Liver (tissue), 9 donors: Measurements from ENCODE around the gene SNX13. TPM values are rescaled to one million over a fixed set of nuclear protein-coding genes. Genes with fewer than 3 reads are reported as not detected.

ENCODE experiments used
- DNase-seq: peaks from one replicate; pipeline ENCODE4 v3.0.0-alpha.2; 2017; ENCODE audit warnings: low spot score
- H3K27ac ChIP-seq, 2 donors: one replicate each; pipeline ENCODE4 v1.7.0; 2013; ENCODE audit warnings: inconsistent platforms in 2 of 2, low read length in 2 of 2, control low read depth in 1 of 2, low read depth in 1 of 2, mild to moderate bottlenecking in 1 of 2
- H3K27me3 ChIP-seq, 4 donors: one replicate each; pipeline versions ENCODE4 v1.6.1 to v1.7.0; 2013; ENCODE audit warnings: low read length in 3 of 4, inconsistent platforms in 1 of 4, mild to moderate bottlenecking in 1 of 4, moderate library complexity in 1 of 4; ENCODE audit not compliant: control insufficient read depth in 4 of 4, insufficient read depth in 4 of 4
- H3K36me3 ChIP-seq, 4 donors: one replicate each; pipeline versions ENCODE4 v1.6.1 to v1.7.0; 2013; ENCODE audit warnings: low read length in 3 of 4, mild to moderate bottlenecking in 3 of 4, low read depth in 1 of 4, moderate library complexity in 1 of 4; ENCODE audit not compliant: control insufficient read depth in 4 of 4, insufficient read depth in 3 of 4
- H3K4me1 ChIP-seq, 4 donors: one replicate each; pipeline versions ENCODE4 v1.6.1 to v1.7.0; 2013; ENCODE audit warnings: low read length in 3 of 4, mild to moderate bottlenecking in 3 of 4, moderate library complexity in 1 of 4; ENCODE audit not compliant: control insufficient read depth in 4 of 4, insufficient read depth in 4 of 4
- H3K4me3 ChIP-seq, 3 donors: one replicate each; pipeline versions ENCODE4 v1.6.1 to v1.7.0; 2013; ENCODE audit warnings: low read length in 3 of 3, control low read depth in 1 of 3, low read depth in 1 of 3, mild to moderate bottlenecking in 1 of 3
- H3K9ac ChIP-seq, 2 donors: one replicate each; pipeline ENCODE4 v1.7.0; 2013; ENCODE audit warnings: low read length in 2 of 2, mild to moderate bottlenecking in 2 of 2, moderate library complexity in 2 of 2, control low read depth in 1 of 2, low read depth in 1 of 2
- H3K9me3 ChIP-seq, 4 donors: one replicate each; pipeline versions ENCODE4 v1.6.1 to v1.7.0; 2013; ENCODE audit warnings: low read length in 3 of 4; ENCODE audit not compliant: control insufficient read depth in 4 of 4
- ATF3 ChIP-seq: IDR thresholded peaks from 2 replicates; pipeline ENCODE4 v1.6.1; 2016; ENCODE audit warnings: antibody characterized with exemption
- EGR1 ChIP-seq, 2 donors: IDR thresholded peaks; 2 replicates each; pipeline ENCODE4 v1.6.1; 2016 to 2018; ENCODE audit warnings: antibody characterized with exemption in 2 of 2, low read depth in 2 of 2
- FOXA1 ChIP-seq: IDR thresholded peaks from 2 replicates; pipeline ENCODE4 v1.6.1; 2016; ENCODE audit warnings: antibody characterized with exemption
- GABPA ChIP-seq, 2 donors: IDR thresholded peaks in 1 of 2; conservative IDR thresholded peaks in 1 of 2; 2 replicates each; pipeline ENCODE4 v1.6.1; 2016; ENCODE audit warnings: antibody characterized with exemption in 2 of 2, mild to moderate bottlenecking in 1 of 2, moderate library complexity in 1 of 2
- HNF4G ChIP-seq: IDR thresholded peaks from 2 replicates; pipeline ENCODE4 v1.6.1; 2016; ENCODE audit warnings: antibody characterized with exemption
- JUND ChIP-seq, 2 donors: IDR thresholded peaks; 2 replicates each; pipeline ENCODE4 v1.6.1; 2016; ENCODE audit warnings: antibody characterized with exemption in 2 of 2
- NR2F2 ChIP-seq: IDR thresholded peaks from 2 replicates; pipeline ENCODE4 v1.6.1; 2016; ENCODE audit warnings: antibody characterized with exemption
- RAD21 ChIP-seq, 2 donors: IDR thresholded peaks; 2 replicates each; pipeline ENCODE4 v1.6.1; 2016; ENCODE audit warnings: antibody characterized with exemption in 2 of 2, mild to moderate bottlenecking in 2 of 2
- RXRA ChIP-seq, 2 donors: IDR thresholded peaks; 2 replicates each; pipeline ENCODE4 v1.6.1; 2017 to 2018; ENCODE audit warnings: antibody characterized with exemption in 2 of 2, mild to moderate bottlenecking in 1 of 2
- SP1 ChIP-seq: IDR thresholded peaks from 2 replicates; pipeline ENCODE4 v1.6.1; 2018; ENCODE audit warnings: antibody characterized with exemption, mild to moderate bottlenecking
- TAF1 ChIP-seq: conservative IDR thresholded peaks from 2 replicates; pipeline ENCODE4 v1.6.1; 2016; ENCODE audit warnings: antibody characterized with exemption, mild to moderate bottlenecking
- YY1 ChIP-seq: IDR thresholded peaks from 2 replicates; pipeline ENCODE4 v1.6.1; 2016; ENCODE audit warnings: antibody characterized with exemption, mild to moderate bottlenecking
- WGBS: extraction: QIAGEN DNeasy Blood & Tissue Kit; methylation state at CpG from one replicate; pipeline ENCODE4 v1.1.7; 2013; 5-methylcytosine and 5-hydroxymethylcytosine counted together
- polyA plus RNA-seq, 2 donors: library from polyadenylated mRNA; stranded (reverse) in 1 of 2; unstranded in 1 of 2; fragments of 200-250 nt in 1 of 2; fragments of >200 nt in 1 of 2; fragmentation: Nextera tagmentation in 1 of 2; extraction: Ambion mirVana in 1 of 2; gene quantifications; one replicate each; pipeline versions ENCODE4 v1.2.1 to v1.2.3, GENCODE V29; 2013 to 2015
- total RNA-seq, 2 donors: library from RNA; depleted of rRNA; stranded (reverse); fragments of >200 nt; gene quantifications; one replicate each; pipeline ENCODE4 v1.2.3, GENCODE V29; 2014
- TF ChIP-seq, protein P1 (sequence below): IDR thresholded peaks from 2 replicates; pipeline ENCODE4 v1.6.1; 2016; ENCODE audit warnings: antibody characterized with exemption, mild to moderate bottlenecking
- TF ChIP-seq, protein P2 (sequence below): fragments of 150-350 bp; IDR thresholded peaks from 2 replicates; pipeline ENCODE4 v1.5.1; 2017; ENCODE audit warnings: improper control_type of control experiment, low read depth, low read length; ENCODE audit not compliant: missing input control
- TF ChIP-seq, protein P3 (sequence below): IDR thresholded peaks from 2 replicates; pipeline ENCODE4 v1.6.1; 2016; ENCODE audit warnings: antibody characterized with exemption
- donor health status: healthy.
- donor health status: healthy.
- donor health status: healthy.
- donor health status: healthy.
- donor health status: healthy.

The SNX13 gene
- total and polyA plus RNA-seq, 4 donors = 5.4 to 28.1 (median 14.0) TPM

DNA sequence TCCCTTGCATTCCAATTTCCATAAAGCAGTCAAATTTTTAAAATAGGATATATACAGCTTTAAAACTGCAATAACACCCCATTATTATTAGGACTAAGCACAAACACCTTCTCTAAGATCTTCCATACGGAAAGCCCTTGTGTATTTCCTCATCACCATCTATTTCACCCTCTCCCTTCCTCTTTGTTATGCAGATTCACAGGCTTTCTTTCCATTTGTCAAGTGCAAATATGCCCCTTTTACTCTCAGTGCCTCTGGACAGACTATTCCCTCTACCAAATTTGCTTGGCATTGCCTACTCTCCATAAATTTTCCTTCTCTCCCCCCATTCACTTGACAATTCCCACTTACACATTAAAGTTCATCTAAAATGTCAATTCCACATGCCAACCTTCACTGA is 61.7 kb downstream of the SNX13 start:
- H3K9me3 ChIP-seq = no peaks in the 10 kb centered on the region
- TF ChIP-seq, protein P1, sequence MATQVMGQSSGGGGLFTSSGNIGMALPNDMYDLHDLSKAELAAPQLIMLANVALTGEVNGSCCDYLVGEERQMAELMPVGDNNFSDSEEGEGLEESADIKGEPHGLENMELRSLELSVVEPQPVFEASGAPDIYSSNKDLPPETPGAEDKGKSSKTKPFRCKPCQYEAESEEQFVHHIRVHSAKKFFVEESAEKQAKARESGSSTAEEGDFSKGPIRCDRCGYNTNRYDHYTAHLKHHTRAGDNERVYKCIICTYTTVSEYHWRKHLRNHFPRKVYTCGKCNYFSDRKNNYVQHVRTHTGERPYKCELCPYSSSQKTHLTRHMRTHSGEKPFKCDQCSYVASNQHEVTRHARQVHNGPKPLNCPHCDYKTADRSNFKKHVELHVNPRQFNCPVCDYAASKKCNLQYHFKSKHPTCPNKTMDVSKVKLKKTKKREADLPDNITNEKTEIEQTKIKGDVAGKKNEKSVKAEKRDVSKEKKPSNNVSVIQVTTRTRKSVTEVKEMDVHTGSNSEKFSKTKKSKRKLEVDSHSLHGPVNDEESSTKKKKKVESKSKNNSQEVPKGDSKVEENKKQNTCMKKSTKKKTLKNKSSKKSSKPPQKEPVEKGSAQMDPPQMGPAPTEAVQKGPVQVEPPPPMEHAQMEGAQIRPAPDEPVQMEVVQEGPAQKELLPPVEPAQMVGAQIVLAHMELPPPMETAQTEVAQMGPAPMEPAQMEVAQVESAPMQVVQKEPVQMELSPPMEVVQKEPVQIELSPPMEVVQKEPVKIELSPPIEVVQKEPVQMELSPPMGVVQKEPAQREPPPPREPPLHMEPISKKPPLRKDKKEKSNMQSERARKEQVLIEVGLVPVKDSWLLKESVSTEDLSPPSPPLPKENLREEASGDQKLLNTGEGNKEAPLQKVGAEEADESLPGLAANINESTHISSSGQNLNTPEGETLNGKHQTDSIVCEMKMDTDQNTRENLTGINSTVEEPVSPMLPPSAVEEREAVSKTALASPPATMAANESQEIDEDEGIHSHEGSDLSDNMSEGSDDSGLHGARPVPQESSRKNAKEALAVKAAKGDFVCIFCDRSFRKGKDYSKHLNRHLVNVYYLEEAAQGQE = no peak
- TF ChIP-seq HNF4G (no peak), NR2F2 (no peak), TAF1 (no peak), SP1 (no peak), ATF3 (no peak), EGR1 (IDR thresholded peaks at IDR 0.05; ENCODE audit: low read depth in 2 of 2) (no peak), RAD21 (IDR thresholded peaks at IDR 0.05) (no peak)
- TF ChIP-seq, protein P2, sequence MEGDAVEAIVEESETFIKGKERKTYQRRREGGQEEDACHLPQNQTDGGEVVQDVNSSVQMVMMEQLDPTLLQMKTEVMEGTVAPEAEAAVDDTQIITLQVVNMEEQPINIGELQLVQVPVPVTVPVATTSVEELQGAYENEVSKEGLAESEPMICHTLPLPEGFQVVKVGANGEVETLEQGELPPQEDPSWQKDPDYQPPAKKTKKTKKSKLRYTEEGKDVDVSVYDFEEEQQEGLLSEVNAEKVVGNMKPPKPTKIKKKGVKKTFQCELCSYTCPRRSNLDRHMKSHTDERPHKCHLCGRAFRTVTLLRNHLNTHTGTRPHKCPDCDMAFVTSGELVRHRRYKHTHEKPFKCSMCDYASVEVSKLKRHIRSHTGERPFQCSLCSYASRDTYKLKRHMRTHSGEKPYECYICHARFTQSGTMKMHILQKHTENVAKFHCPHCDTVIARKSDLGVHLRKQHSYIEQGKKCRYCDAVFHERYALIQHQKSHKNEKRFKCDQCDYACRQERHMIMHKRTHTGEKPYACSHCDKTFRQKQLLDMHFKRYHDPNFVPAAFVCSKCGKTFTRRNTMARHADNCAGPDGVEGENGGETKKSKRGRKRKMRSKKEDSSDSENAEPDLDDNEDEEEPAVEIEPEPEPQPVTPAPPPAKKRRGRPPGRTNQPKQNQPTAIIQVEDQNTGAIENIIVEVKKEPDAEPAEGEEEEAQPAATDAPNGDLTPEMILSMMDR = no peak
- WGBS = 95% methylated on average over 1 of the region's 1 CpG
- no peaks in the 10 kb centered on the region for H3K27me3 ChIP-seq
- no peak overlapping the region for H3K9ac ChIP-seq
- H3K27ac ChIP-seq = no peak overlapping the region
- H3K4me3 ChIP-seq = no peak overlapping the region
- H3K36me3 ChIP-seq = peaks cover 2 to 10% (median 2%) of the 10 kb centered on the region in 4 donors
- no peak for DNase-seq
- no peaks in the 10 kb centered on the region for H3K4me1 ChIP-seq

- Histone ChIP-seq H3K27me3 (no peaks in the 10 kb centered on the region), H3K36me3 (peaks cover 2 to 24% (median 11%) of the 10 kb centered on the region in 4 donors), H3K9me3 (no peaks in the 10 kb centered on the region), H3K4me1 (no peaks in the 10 kb centered on the region), H3K4me3 (no peak overlapping the region), H3K27ac (no peak overlapping the region), H3K9ac (no peak overlapping the region)
- no peak for TF ChIP-seq TAF1
- TF ChIP-seq GABPA (IDR thresholded peaks at IDR 0.05 in 1 of 2, conservative IDR thresholded peaks at IDR 0.05 in 1 of 2) = no peak
- TF ChIP-seq, protein P1 = no peak
- no peak for TF ChIP-seq JUND (IDR thresholded peaks at IDR 0.05)
- TF ChIP-seq YY1 = no peak
- TF ChIP-seq SP1 = no peak
- no peak for TF ChIP-seq HNF4G
- TF ChIP-seq ATF3 = no peak
- TF ChIP-seq, protein P3, sequence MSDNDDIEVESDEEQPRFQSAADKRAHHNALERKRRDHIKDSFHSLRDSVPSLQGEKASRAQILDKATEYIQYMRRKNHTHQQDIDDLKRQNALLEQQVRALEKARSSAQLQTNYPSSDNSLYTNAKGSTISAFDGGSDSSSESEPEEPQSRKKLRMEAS = no peak
- no peak for TF ChIP-seq NR2F2
- no peak for TF ChIP-seq FOXA1
- TF ChIP-seq RAD21 (IDR thresholded peaks at IDR 0.05) = no peak
- no peak for TF ChIP-seq RXRA (IDR thresholded peaks at IDR 0.05)
- TF ChIP-seq, protein P2 = no peak
- no peak for DNase-seq
- WGBS = 93% methylated on average over 8 of the region's 8 CpGs
Observed at GRCh38 chr7:17871815-17872533, 68.3 kb downstream of the SNX13 start.
